Breast epithelium (tissue), 4 donors: ENCODE results near the gene FAAP100. TPM values are rescaled to one million over a fixed set of nuclear protein-coding genes. Genes with fewer than 3 reads are reported as not detected.

Source experiments
- DNase-seq, 2 donors: peaks; one replicate each; pipeline ENCODE4 v3.0.0-alpha.2; 2019; ENCODE audit warnings: low spot score in 2 of 2
- H3K27ac ChIP-seq, 2 donors: fragments of 200-600 bp; sonication (generic) in 1 of 2; one replicate each; pipeline ENCODE4 v1.5.1; 2016 to 2019; ENCODE audit warnings: mild to moderate bottlenecking in 1 of 2
- H3K27me3 ChIP-seq, 2 donors: fragments of 200-600 bp; sonication (generic) in 1 of 2; one replicate each; pipeline versions ENCODE4 v1.5.1 to v1.6.0; 2017 to 2019; ENCODE audit warnings: control low read depth in 1 of 2, mild to moderate bottlenecking in 1 of 2
- H3K36me3 ChIP-seq: fragments of 200-600 bp; one replicate; pipeline ENCODE4 v1.5.1; 2019
- H3K4me1 ChIP-seq, 2 donors: fragments of 200-600 bp; sonication (generic); one replicate each; pipeline ENCODE4 v1.5.1; 2016 to 2019; ENCODE audit warnings: control low read depth in 1 of 2
- H3K4me3 ChIP-seq, 3 donors: fragments of 200-600 bp; sonication (generic); 1 replicate in 2 of 3; 2 replicates in 1 of 3; pipeline ENCODE4 v1.5.1; 2016 to 2019; ENCODE audit warnings: mild to moderate bottlenecking in 3 of 3, moderate library complexity in 2 of 3
- H3K9me3 ChIP-seq, 2 donors: fragments of 200-600 bp; sonication (generic) in 1 of 2; one replicate each; pipeline ENCODE4 v1.5.1; 2016 to 2019; ENCODE audit warnings: control low read depth in 1 of 2
- CTCF ChIP-seq, 3 donors: fragments of 450-650 bp; IDR thresholded peaks; one replicate each; pipeline ENCODE4 v1.5.1; 2016 to 2017; ENCODE audit warnings: antibody characterized with exemption in 3 of 3, mild to moderate bottlenecking in 3 of 3, moderate library complexity in 3 of 3
- POLR2A ChIP-seq: fragments of 450-650 bp; IDR thresholded peaks from one replicate; pipeline ENCODE4 v1.6.1; 2016; ENCODE audit warnings: antibody characterized with exemption, mild to moderate bottlenecking, moderate library complexity
- POLR2AphosphoS5 ChIP-seq, 3 donors: sonication (generic); formaldehyde crosslinking; IDR thresholded peaks; one replicate each; pipeline ENCODE4 v1.6.1; 2017; ENCODE audit warnings: antibody characterized with exemption in 3 of 3
- intact Hi-C: fragments of 100-400 bp; cut with DNase I; formaldehyde crosslinking; loops from one replicate; pipeline ENCODE4 v1.15.1; 2023; ENCODE audit warnings: low total_unique reads
- total RNA-seq, 3 donors: library from RNA; depleted of rRNA; stranded (reverse); fragments of >200 nt; gene quantifications; one replicate each; pipeline ENCODE4 v1.1.0, GENCODE V29; 2016

The FAAP100 gene
- total RNA-seq, 3 donors from 2014 or later = 13.0 to 23.1 (median 20.6) TPM

DNA sequence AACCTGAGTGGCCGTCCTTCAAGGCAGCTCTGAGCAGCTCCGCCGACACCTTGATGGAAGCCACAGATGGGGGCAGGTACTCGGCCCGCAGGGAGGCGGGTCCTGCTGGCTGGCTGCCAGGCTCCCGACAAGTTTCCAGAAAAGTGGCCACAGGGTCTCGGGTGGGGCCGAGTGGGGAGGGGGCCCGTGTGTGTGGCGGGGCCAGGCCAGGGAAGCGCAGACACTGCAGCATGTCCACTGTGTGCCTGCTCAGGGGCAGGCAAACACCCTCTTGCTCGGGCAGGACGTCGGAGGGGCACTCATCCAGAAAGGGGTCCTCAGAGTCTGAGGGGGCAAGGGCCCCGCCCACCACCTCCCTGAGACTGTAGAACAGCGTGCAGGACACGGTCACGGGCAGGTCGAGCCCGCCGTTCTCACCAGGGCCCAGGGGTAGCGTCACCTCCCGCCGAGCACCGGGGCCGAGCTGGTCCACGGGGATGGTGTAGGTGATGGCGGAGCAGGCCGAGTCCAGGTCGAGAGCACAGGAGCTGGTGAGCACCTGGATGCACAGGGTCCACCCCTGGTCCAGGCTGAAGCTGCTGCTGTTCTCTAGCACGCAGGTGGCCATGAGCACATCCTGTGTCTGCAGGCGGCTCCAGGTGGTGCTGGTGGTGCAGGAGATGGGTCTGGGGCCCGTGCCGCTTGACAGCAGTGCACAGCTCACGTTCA, 5.1 kb downstream of the FAAP100 start:
- Histone ChIP-seq H3K4me1 (peaks cover 0 to 9% of the 10 kb centered on the region in 2 donors), H3K27me3 (no peaks in the 10 kb centered on the region), H3K9me3 (no peaks in the 10 kb centered on the region), H3K27ac (no peak overlapping the region), H3K4me3 (no peak overlapping the region), H3K36me3 (peaks cover 15% of the 10 kb centered on the region)
- intact Hi-C loops = no loop called here
- no peak for DNase-seq
- no peak for TF ChIP-seq POLR2AphosphoS5 (IDR thresholded peaks at IDR 0.05)
- TF ChIP-seq CTCF (IDR thresholded peaks at IDR 0.05) = no peak
- no peak for TF ChIP-seq POLR2A

DNA sequence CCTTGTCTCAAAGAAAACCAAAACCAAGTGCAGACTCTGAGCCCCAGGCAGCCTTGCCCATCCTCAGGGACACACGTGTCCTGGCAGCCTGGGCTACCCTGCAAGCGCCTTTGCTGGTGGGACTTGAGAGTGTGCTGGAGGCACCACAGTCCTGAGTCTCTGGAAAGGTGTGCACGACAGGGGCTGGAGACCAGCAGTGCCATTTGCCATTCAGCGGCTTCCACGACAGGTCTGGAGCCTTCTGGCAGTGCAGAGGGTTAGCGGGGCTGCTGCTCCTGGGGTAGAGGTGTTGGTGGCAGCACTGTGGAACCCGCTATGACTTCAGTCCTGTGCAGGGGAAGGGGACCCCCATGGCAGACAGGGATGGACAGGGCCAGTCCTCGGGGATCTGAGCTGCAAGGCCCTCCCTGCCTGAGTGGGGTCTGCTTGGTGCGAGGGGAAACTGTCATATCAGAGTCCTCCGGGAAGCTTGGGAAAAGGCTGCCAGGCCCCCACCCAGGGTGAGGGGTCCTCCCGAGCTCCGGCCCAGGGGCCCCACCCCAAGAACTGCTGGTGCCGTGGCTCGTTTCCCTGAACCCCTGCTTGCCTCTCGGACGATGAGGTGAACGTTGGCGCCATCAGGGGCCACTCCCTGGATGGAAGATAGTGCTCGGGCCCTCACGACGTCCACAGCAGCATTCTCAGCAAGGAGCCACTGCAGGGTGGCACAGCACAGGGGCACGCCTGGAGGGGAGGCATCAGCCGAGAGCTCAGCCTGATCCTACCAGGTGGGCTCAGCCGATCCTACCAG, 6.8 kb downstream of the FAAP100 start:
- no peak for DNase-seq
- no peaks in the 10 kb centered on the region for H3K27me3 ChIP-seq
- H3K36me3 ChIP-seq = peaks cover 15% of the 10 kb centered on the region
- no peaks in the 10 kb centered on the region for H3K9me3 ChIP-seq
- intact Hi-C loops = no loop called here
- H3K27ac ChIP-seq = no peak overlapping the region
- H3K4me1 ChIP-seq = no peaks in the 10 kb centered on the region
- no peak overlapping the region for H3K4me3 ChIP-seq
- TF ChIP-seq POLR2AphosphoS5 (IDR thresholded peaks at IDR 0.05) (no peak), CTCF (IDR thresholded peaks at IDR 0.05) (no peak), POLR2A (no peak)

GRCh38 chr17:81544281-81544974, 7.7 kb downstream of the FAAP100 start:
- Histone ChIP-seq H3K27me3 (no peaks in the 10 kb centered on the region), H3K4me3 (no peak overlapping the region), H3K9me3 (no peaks in the 10 kb centered on the region), H3K27ac (no peak overlapping the region), H3K36me3 (peaks cover 15% of the 10 kb centered on the region), H3K4me1 (no peaks in the 10 kb centered on the region)
- intact Hi-C loops = no loop called here
- DNase-seq = no peak
- no peak for TF ChIP-seq CTCF (IDR thresholded peaks at IDR 0.05)
- no peak for TF ChIP-seq POLR2A
- TF ChIP-seq POLR2AphosphoS5 (IDR thresholded peaks at IDR 0.05) = no peak

- H3K4me3 ChIP-seq = no peak overlapping the region
- no peak for DNase-seq
- peaks cover 15% of the 10 kb centered on the region for H3K36me3 ChIP-seq
- no peak for TF ChIP-seq CTCF (IDR thresholded peaks at IDR 0.05)
- TF ChIP-seq POLR2AphosphoS5 (IDR thresholded peaks at IDR 0.05) = no peak
- TF ChIP-seq POLR2A = no peak
- intact Hi-C loops = no loop called here
- no peak overlapping the region for H3K27ac ChIP-seq
- no peaks in the 10 kb centered on the region for H3K4me1 ChIP-seq
- H3K9me3 ChIP-seq = no peaks in the 10 kb centered on the region
- no peaks in the 10 kb centered on the region for H3K27me3 ChIP-seq
Measured at GRCh38 chr17:81543756-81544155, 8.4 kb downstream of the FAAP100 start.

- H3K27me3 ChIP-seq = no peaks in the 10 kb centered on the region
- H3K9me3 ChIP-seq = no peaks in the 10 kb centered on the region
- H3K4me3 ChIP-seq = no peak overlapping the region
- H3K36me3 ChIP-seq = peaks cover 15% of the 10 kb centered on the region
- no peak overlapping the region for H3K27ac ChIP-seq
- H3K4me1 ChIP-seq = no peaks in the 10 kb centered on the region
- intact Hi-C loops = no loop called here
- TF ChIP-seq POLR2AphosphoS5 (IDR thresholded peaks at IDR 0.05) (no peak), POLR2A (no peak), CTCF (IDR thresholded peaks at IDR 0.05) (no peak)
- no peak for DNase-seq
Measured at GRCh38 chr17:81543339-81543675, 8.8 kb downstream of the FAAP100 start.
